ENCODE data around the gene ANO6.

ANO6 gene

DNA sequence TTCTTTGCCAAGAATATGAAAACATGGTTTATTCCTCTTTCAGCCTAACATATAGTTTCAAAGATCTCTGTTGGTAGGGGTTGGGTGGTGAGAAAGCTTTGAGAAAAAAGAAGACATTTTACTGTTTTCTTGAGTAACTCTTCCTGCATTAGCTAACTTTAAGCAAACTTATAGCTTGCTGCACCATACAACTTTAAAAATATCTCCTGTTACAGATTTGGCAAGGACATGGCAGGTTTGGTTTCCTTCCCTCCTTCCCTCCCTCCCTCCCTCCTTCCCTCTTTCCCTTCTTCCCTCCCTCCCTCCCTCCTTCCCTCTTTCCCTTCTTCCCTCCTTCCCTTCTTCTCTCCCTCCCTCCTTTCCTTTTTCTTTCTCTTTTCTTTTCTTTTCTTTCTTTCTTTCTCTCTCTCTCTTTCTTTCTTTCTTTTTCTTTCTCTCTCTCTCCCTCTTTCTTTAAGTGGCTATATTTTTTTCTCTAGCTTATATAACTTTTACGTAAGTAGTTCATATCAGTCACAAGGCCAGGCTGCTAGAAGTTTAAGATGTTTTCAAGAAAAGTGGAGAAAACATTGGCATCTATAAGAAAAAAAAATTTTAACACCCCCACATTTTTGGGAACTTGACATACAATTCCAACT is 26.0 kb upstream of the ANO6 start:
- no peak overlapping the region for H2AFZ ChIP-seq (ENCODE audit: low read length)
- no peak for TF ChIP-seq EZH2phosphoT487 (IDR thresholded peaks at IDR 0.05; ENCODE audit: low read length)
- no peak overlapping the region for H3K4me3 ChIP-seq (ENCODE audit: low read length)
- no peak for DNase-seq
- H3K27me3 ChIP-seq (replicated peaks; ENCODE audit: insufficient read depth, low read length): no peaks in the 10 kb centered on the region
- no peaks in the 10 kb centered on the region for H3K9me2 ChIP-seq (replicated peaks; ENCODE audit: insufficient read depth, low read length)
- H3K27ac ChIP-seq (ENCODE audit: low read length): no peak overlapping the region
- H3K36me3 ChIP-seq (replicated peaks; ENCODE audit: insufficient read depth, low read length): no peaks in the 10 kb centered on the region
- H3K79me2 ChIP-seq (ENCODE audit: low read length): no peaks in the 10 kb centered on the region
- H3K4me2 ChIP-seq (ENCODE audit: low read depth, low read length): no peak overlapping the region
- no peaks in the 10 kb centered on the region for H3K9me3 ChIP-seq (replicated peaks; ENCODE audit: insufficient read depth, low read length)
- no peaks in the 10 kb centered on the region for H3F3A ChIP-seq (ENCODE audit: insufficient read depth, low read length)
- H3K9ac ChIP-seq (ENCODE audit: low read length): no peak overlapping the region
- H3K4me1 ChIP-seq (ENCODE audit: low read length): no peaks in the 10 kb centered on the region
- H4K20me1 ChIP-seq (ENCODE audit: insufficient read depth, low read length): no peaks in the 10 kb centered on the region

DNA sequence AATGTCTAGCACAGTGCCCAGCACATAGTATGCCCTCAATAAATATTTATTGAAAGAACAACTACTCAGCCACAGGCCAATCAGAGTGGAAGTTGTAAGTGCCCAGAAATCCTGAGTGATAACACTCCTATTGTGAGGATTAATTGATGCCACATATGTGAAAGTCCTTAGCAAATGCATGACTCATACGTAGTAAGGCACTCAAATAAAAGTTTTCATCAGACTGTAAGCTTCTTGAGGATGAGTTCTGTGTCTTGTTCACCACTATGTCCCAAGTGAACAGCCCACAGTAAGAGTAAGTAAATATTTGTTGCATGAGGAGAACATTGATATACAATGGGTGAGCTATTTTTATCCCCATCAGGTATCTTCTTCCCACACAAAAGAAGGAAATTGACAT is 24.7 kb upstream of the ANO6 start:
- Histone ChIP-seq H3K4me3 (ENCODE audit: low read length) (no peak overlapping the region), H3K27ac (ENCODE audit: low read length) (no peak overlapping the region), H3K79me2 (ENCODE audit: low read length) (no peaks in the 10 kb centered on the region)

DNA sequence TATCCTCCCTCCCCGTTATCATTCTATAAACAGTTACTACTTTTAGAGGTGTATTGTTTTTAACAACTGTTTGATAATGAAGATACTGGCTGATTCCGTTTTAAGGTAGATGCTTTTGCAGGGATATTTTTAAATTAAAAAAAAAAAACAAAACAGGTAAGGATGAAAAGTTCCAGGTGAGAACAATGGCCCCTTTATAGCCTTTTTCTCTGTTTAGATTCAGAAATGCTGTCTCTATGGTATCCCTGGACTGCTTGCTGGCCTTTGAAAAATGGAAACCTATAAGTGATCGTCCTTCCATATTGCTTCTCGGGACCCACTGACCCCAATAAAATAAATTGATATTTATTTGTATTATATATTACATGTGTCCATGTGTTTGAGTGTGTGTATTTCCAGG is 23.2 kb upstream of the ANO6 start:
- Histone ChIP-seq H3F3A (ENCODE audit: insufficient read depth, low read length) (no peaks in the 10 kb centered on the region), H3K9ac (ENCODE audit: low read length) (no peak overlapping the region), H3K4me2 (ENCODE audit: low read depth, low read length) (no peak overlapping the region), H2AFZ (ENCODE audit: low read length) (no peak overlapping the region), H3K9me2 (replicated peaks; ENCODE audit: insufficient read depth, low read length) (no peaks in the 10 kb centered on the region), H4K20me1 (ENCODE audit: insufficient read depth, low read length) (no peaks in the 10 kb centered on the region), H3K4me1 (ENCODE audit: low read length) (no peaks in the 10 kb centered on the region), H3K27ac (ENCODE audit: low read length) (no peak overlapping the region), H3K9me3 (replicated peaks; ENCODE audit: insufficient read depth, low read length) (no peaks in the 10 kb centered on the region), H3K36me3 (replicated peaks; ENCODE audit: insufficient read depth, low read length) (no peaks in the 10 kb centered on the region), H3K27me3 (replicated peaks; ENCODE audit: insufficient read depth, low read length) (no peaks in the 10 kb centered on the region), H3K4me3 (ENCODE audit: low read length) (no peak overlapping the region), H3K79me2 (ENCODE audit: low read length) (no peaks in the 10 kb centered on the region)
- no peak for DNase-seq
- TF ChIP-seq EZH2phosphoT487 (IDR thresholded peaks at IDR 0.05; ENCODE audit: low read length): no peak

More for the DNA sequence above, 24.7 kb upstream of the ANO6 start:
- Histone ChIP-seq H3K9ac (ENCODE audit: low read length) (no peak overlapping the region), H3K4me1 (ENCODE audit: low read length) (no peaks in the 10 kb centered on the region), H3K4me2 (ENCODE audit: low read depth, low read length) (no peak overlapping the region), H4K20me1 (ENCODE audit: insufficient read depth, low read length) (no peaks in the 10 kb centered on the region), H3K36me3 (replicated peaks; ENCODE audit: insufficient read depth, low read length) (no peaks in the 10 kb centered on the region), H3K9me3 (replicated peaks; ENCODE audit: insufficient read depth, low read length) (no peaks in the 10 kb centered on the region), H3F3A (ENCODE audit: insufficient read depth, low read length) (no peaks in the 10 kb centered on the region), H3K9me2 (replicated peaks; ENCODE audit: insufficient read depth, low read length) (no peaks in the 10 kb centered on the region), H3K27me3 (replicated peaks; ENCODE audit: insufficient read depth, low read length) (no peaks in the 10 kb centered on the region), H2AFZ (ENCODE audit: low read length) (no peak overlapping the region)
- TF ChIP-seq, protein P1, sequence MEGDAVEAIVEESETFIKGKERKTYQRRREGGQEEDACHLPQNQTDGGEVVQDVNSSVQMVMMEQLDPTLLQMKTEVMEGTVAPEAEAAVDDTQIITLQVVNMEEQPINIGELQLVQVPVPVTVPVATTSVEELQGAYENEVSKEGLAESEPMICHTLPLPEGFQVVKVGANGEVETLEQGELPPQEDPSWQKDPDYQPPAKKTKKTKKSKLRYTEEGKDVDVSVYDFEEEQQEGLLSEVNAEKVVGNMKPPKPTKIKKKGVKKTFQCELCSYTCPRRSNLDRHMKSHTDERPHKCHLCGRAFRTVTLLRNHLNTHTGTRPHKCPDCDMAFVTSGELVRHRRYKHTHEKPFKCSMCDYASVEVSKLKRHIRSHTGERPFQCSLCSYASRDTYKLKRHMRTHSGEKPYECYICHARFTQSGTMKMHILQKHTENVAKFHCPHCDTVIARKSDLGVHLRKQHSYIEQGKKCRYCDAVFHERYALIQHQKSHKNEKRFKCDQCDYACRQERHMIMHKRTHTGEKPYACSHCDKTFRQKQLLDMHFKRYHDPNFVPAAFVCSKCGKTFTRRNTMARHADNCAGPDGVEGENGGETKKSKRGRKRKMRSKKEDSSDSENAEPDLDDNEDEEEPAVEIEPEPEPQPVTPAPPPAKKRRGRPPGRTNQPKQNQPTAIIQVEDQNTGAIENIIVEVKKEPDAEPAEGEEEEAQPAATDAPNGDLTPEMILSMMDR (IDR thresholded peaks at IDR 0.05; ENCODE audit: low read length): no peak
- no peak for TF ChIP-seq EZH2 (optimal IDR thresholded peaks at IDR 0.05; ENCODE audit: low read depth, low read length)
- no peak for TF ChIP-seq EZH2phosphoT487 (IDR thresholded peaks at IDR 0.05; ENCODE audit: low read length)
- DNase-seq: no peak

DNA sequence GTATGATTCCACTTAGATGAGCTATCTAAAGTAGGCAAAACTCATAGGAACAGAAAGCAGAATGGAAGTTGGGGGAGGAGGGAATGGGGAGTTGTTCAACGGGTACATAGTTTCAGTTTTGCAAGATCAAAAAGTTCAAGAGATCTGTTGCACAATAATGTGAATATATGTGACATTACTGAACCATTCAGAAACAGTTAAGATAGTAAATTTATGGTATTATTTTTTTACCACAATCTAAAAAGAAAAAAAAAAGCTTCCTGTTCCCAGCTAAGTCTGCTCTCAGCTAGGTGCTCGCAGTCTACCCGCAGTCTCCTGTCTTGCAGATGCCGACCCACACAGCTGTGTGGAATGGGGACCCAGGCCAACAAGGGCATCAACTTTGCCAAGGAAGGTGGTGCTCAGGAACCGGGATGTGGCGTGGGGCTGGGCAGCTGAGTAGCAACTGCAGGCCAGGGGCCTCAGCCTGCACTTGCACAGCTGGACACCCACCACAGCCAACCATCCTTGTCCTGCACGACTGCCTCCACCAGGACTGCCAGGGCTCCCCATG is 15.3 kb upstream of the ANO6 start:
- no peak overlapping the region for H3K9ac ChIP-seq (ENCODE audit: low read length)
- DNase-seq: no peak
- H3F3A ChIP-seq (ENCODE audit: insufficient read depth, low read length): peaks cover 5% of the 10 kb centered on the region
- no peaks in the 10 kb centered on the region for H3K36me3 ChIP-seq (replicated peaks; ENCODE audit: insufficient read depth, low read length)
- peak overlapping the region; percentile 44; the same call in 1 of the 2 replicates for H3K4me2 ChIP-seq (ENCODE audit: low read depth, low read length)
- H3K27me3 ChIP-seq (replicated peaks; ENCODE audit: insufficient read depth, low read length): no peaks in the 10 kb centered on the region
- no peaks in the 10 kb centered on the region for H3K9me2 ChIP-seq (replicated peaks; ENCODE audit: insufficient read depth, low read length)
- H3K79me2 ChIP-seq (ENCODE audit: low read length): 0 out of 2 replicates have a peak, but pooled peaks cover 11% of the 10 kb centered on the region
- H3K4me1 ChIP-seq (ENCODE audit: low read length): peaks cover 14% of the 10 kb centered on the region
- no peak overlapping the region for H3K27ac ChIP-seq (ENCODE audit: low read length)
- no peak overlapping the region for H3K4me3 ChIP-seq (ENCODE audit: low read length)
- no peak for TF ChIP-seq EZH2phosphoT487 (IDR thresholded peaks at IDR 0.05; ENCODE audit: low read length)
- no peak for TF ChIP-seq EZH2 (optimal IDR thresholded peaks at IDR 0.05; ENCODE audit: low read depth, low read length)
- TF ChIP-seq, protein P1 (IDR thresholded peaks at IDR 0.05; ENCODE audit: low read length): no peak
- H3K9me3 ChIP-seq (replicated peaks; ENCODE audit: insufficient read depth, low read length): no peaks in the 10 kb centered on the region
- H2AFZ ChIP-seq (ENCODE audit: low read length): no peak overlapping the region
- no peaks in the 10 kb centered on the region for H4K20me1 ChIP-seq (ENCODE audit: insufficient read depth, low read length)
